ENCODE data around the gene PSMA1. TPM values are rescaled to one million over a fixed set of nuclear protein-coding genes. Genes with fewer than 3 reads are reported as not detected.
A peak's percentile ranks its signal among the peaks of the same experiment; 100 is the strongest.

The PSMA1 gene
- total RNA-seq, 2 experiments from 2014 or later, result 232 to 238 TPM

DNA sequence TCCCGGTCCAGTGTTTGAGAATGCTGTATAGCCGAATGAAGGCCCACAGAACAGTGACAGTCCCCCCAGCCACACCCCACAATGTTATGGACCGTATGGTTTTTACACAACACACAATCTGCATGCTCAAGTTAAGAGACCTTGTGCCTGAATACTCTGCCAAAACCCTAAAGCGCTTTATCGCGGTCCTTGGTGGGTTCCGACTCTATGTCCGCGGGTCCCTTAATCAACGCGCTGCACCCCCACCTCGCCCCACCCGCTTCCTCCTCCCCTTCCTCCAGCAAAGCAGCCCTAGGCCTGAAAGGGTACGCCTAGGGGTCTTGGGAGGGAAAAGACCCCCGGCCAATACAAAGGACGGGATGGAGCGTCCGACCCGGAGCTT, 21.0 kb downstream of the PSMA1 start:
- H3K27me3 Mint-ChIP-seq, result no peaks in the 10 kb centered on the region
- H3K4me3 Mint-ChIP-seq, result peak overlapping the region; percentile 98
- H3K36me3 Mint-ChIP-seq (ENCODE audit: low read depth), result peaks cover 58% of the 10 kb centered on the region
- H3K27ac Mint-ChIP-seq, result peak overlapping the region; percentile 91
- ChIA-PET CTCF (interaction anchor here (2.5 to 3.2 kb wide), 2 partner anchors 393 to 409 kb away, joined by 6 to 17 read pairs; partner anchors contain the start of gene CYP2R1), POLR2A (interaction anchor here (0.7 to 4.9 kb wide), 13 partner anchors 9 to 574 kb away, joined by 3 to 48 read pairs (median 6); partner anchors contain the start of genes CYP2R1, PDE3B and PSMA1)
- H3K9me3 Mint-ChIP-seq, result no peaks in the 10 kb centered on the region
- H3K4me1 Mint-ChIP-seq, result peaks cover 45% of the 10 kb centered on the region
- peak; percentile 46 for DNase-seq

- H3K27ac Mint-ChIP-seq, result peak overlapping the region; percentile 26
- H3K27me3 Mint-ChIP-seq, result no peaks in the 10 kb centered on the region
- peaks cover 12% of the 10 kb centered on the region for H3K4me1 Mint-ChIP-seq
- DNase-seq, result no peak
- CTCF ChIA-PET, result interaction anchor here (1.0 to 2.4 kb wide), 8 partner anchors 12 to 427 kb away, joined by 3 to 14 read pairs (median 3); no protein-coding TSS in a partner anchor
- POLR2A ChIA-PET, result interaction anchor here (1.0 to 1.7 kb wide), 2 partner anchors 10 to 25 kb away, joined by 3 to 5 read pairs; no protein-coding TSS in a partner anchor
- H3K36me3 Mint-ChIP-seq (ENCODE audit: low read depth), result peaks cover 69% of the 10 kb centered on the region
- no peaks in the 10 kb centered on the region for H3K9me3 Mint-ChIP-seq
- no peak overlapping the region for H3K4me3 Mint-ChIP-seq
These were observed 39.5 kb downstream of the PSMA1 start for GRCh38 chr11:14480716-14481115.

GRCh38 chr11:14471127-14471526, 49.1 kb downstream of the PSMA1 start:
- no peak overlapping the region for H3K27ac Mint-ChIP-seq
- H3K4me1 Mint-ChIP-seq, result peaks cover 48% of the 10 kb centered on the region
- H3K4me3 Mint-ChIP-seq, result no peak overlapping the region
- POLR2A ChIA-PET, result interaction anchor here (1.3 to 1.9 kb wide), 3 partner anchors 9 to 30 kb away, joined by 3 to 5 read pairs (median 4); no protein-coding TSS in a partner anchor
- no peak for DNase-seq
- CTCF ChIA-PET, result interaction anchor here (1.2 kb wide), 1 partner anchor 163 kb away, joined by 3 read pairs; no protein-coding TSS in a partner anchor
- H3K27me3 Mint-ChIP-seq, result no peaks in the 10 kb centered on the region
- H3K9me3 Mint-ChIP-seq, result no peaks in the 10 kb centered on the region
- H3K36me3 Mint-ChIP-seq (ENCODE audit: low read depth), result peaks cover 81% of the 10 kb centered on the region

DNA sequence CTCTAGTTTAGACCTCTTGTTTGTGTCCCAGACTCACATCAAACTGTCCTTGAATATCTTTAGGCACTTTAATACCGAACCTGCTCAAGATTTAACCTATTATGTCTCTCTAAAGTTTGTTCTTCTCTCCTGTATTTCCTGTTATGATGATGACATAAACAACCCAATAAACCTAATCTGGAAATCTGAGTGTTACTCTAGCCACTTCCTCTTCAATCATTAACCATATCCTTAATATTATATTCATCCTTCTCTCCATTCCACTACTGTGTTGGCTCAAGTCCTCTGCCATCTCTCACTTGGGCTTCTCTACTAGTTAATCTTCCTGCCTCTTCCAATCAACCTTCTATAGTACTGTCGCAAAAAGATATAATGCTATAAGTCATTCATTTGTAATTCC, 56.6 kb downstream of the PSMA1 start:
- ChIA-PET POLR2A (interaction anchor here (1.1 to 1.3 kb wide), 3 partner anchors 9 to 56 kb away, joined by 3 to 7 read pairs (median 5); partner anchors contain the start of gene PSMA1), CTCF (interaction anchor here (0.8 to 3.2 kb wide), 2 partner anchors 9 to 163 kb away, joined by 4 to 45 read pairs; no protein-coding TSS in a partner anchor)
- no peak overlapping the region for H3K4me3 Mint-ChIP-seq

GRCh38 chr11:14460147-14460546, 60.0 kb downstream of the PSMA1 start:
- no peak for DNase-seq
- CTCF ChIA-PET, result no interaction called here
- Mint-ChIP-seq H3K27ac (no peak overlapping the region), H3K36me3 (ENCODE audit: low read depth) (peaks cover 49% of the 10 kb centered on the region), H3K4me1 (no peaks in the 10 kb centered on the region), H3K4me3 (no peak overlapping the region), H3K9me3 (no peaks in the 10 kb centered on the region), H3K27me3 (no peaks in the 10 kb centered on the region)
- POLR2A ChIA-PET, result interaction anchor here (0.6 to 1.2 kb wide), 2 partner anchors 40 to 529 kb away, joined by 3 read pairs; no protein-coding TSS in a partner anchor

More for the DNA sequence above, 56.6 kb downstream of the PSMA1 start:
- no peak overlapping the region for H3K27ac Mint-ChIP-seq
- H3K27me3 Mint-ChIP-seq, result no peaks in the 10 kb centered on the region
- no peak for DNase-seq
- peaks cover 19% of the 10 kb centered on the region for H3K4me1 Mint-ChIP-seq
- H3K9me3 Mint-ChIP-seq, result no peaks in the 10 kb centered on the region
- H3K36me3 Mint-ChIP-seq (ENCODE audit: low read depth), result peaks cover 42% of the 10 kb centered on the region

GRCh38 chr11:14458377-14458776, 61.8 kb downstream of the PSMA1 start:
- CTCF ChIA-PET, result interaction anchor here (0.6 to 0.7 kb wide), 2 partner anchors 45 to 269 kb away, joined by 3 read pairs; no protein-coding TSS in a partner anchor
- H3K27ac Mint-ChIP-seq, result no peak overlapping the region

GRCh38 chr11:14455648-14456430, 64.3 kb downstream of the PSMA1 start:
- no peaks in the 10 kb centered on the region for H3K9me3 Mint-ChIP-seq
- no peak overlapping the region for H3K27ac Mint-ChIP-seq
- peaks cover 3% of the 10 kb centered on the region for H3K4me1 Mint-ChIP-seq
- no peak for DNase-seq
- ChIA-PET POLR2A (interaction anchor here (0.7 to 2.3 kb wide), 11 partner anchors 9 to 198 kb away, joined by 3 to 10 read pairs (median 4); partner anchors contain the start of gene COPB1), CTCF (interaction anchor here (0.6 to 5.6 kb wide), 58 partner anchors 10 to 683 kb away, joined by 3 to 146 read pairs (median 5); partner anchors contain the start of gene CYP2R1)
- no peaks in the 10 kb centered on the region for H3K27me3 Mint-ChIP-seq
- H3K4me3 Mint-ChIP-seq, result no peak overlapping the region
- H3K36me3 Mint-ChIP-seq (ENCODE audit: low read depth), result peaks cover 57% of the 10 kb centered on the region

More at GRCh38 chr11:14458377-14458776, 61.8 kb downstream of the PSMA1 start:
- Mint-ChIP-seq H3K9me3 (no peaks in the 10 kb centered on the region), H3K4me3 (no peak overlapping the region), H3K4me1 (peaks cover 2% of the 10 kb centered on the region), H3K36me3 (ENCODE audit: low read depth) (peaks cover 53% of the 10 kb centered on the region), H3K27me3 (no peaks in the 10 kb centered on the region)
- POLR2A ChIA-PET, result no interaction called here
- DNase-seq, result no peak

Other genes with a start within 250 kb of the PSMA1 start
- 10 to 100 TPM; 55.7 to 58.5 TPM for gene RRAS2, start 161.2 kb downstream of the PSMA1 start, total RNA-seq
- 10 to 100 TPM; 98.0 to 100.0 TPM for gene COPB1, start 20.6 kb downstream of the PSMA1 start, total RNA-seq
- gene PDE3B, start 123.4 kb upstream of the PSMA1 start, total RNA-seq, result 10 to 100 TPM; 73.9 to 74.9 TPM